GM19043 (cell line): ENCODE results near the gene SEC14L2.

Experiments used
- ATAC-seq: cut with Tn5 transposase; IDR thresholded peaks from one replicate; pipeline ENCODE4 v1.9.1; 2021; ENCODE audit warnings: low read depth; ENCODE audit not compliant: unreplicated experiment

The SEC14L2 gene

DNA sequence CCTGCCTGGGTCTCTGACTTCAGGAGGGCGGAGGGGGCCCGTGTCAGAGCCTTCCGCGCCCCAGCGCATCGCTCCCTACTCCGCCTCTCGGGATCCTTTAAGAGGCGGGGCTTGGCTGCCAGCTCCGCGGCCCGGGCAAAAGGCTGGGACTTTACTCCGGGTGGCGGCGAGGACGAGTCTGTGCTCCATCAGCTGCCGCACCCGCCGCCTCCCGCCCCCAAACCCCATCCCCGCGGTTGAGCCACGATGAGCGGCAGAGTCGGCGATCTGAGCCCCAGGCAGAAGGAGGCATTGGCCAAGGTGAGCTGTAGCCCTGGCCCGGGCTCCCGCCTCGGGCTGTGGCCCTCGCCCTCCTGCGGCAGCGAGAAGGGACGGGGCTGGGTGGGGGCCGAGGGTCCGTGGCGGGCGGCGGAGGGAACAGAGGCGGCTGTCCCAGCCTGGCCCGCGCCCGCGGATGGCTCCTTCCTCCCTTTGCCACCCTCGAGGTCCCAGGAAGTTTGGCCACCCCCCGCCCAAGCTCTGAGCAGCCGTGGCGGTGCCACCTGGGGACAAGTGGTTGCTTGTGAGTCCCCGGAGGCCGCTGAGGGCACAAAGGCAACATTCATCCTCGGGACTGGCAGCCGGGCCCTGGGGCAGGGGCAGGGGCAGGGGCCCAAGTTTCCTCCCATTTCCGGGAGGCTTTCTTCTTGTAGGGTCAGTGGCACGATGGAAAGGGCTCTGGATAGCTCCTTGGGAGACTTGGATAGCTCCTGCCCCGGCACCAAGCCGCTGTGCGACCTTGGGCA is at the start of gene SEC14L2:
Gene SEC14L2 (plus strand): TSS at position 148 of the 785 bp plus-strand sequence. CDS start 99 bp downstream, at position 247.
- ATAC-seq: no peak

DNA sequence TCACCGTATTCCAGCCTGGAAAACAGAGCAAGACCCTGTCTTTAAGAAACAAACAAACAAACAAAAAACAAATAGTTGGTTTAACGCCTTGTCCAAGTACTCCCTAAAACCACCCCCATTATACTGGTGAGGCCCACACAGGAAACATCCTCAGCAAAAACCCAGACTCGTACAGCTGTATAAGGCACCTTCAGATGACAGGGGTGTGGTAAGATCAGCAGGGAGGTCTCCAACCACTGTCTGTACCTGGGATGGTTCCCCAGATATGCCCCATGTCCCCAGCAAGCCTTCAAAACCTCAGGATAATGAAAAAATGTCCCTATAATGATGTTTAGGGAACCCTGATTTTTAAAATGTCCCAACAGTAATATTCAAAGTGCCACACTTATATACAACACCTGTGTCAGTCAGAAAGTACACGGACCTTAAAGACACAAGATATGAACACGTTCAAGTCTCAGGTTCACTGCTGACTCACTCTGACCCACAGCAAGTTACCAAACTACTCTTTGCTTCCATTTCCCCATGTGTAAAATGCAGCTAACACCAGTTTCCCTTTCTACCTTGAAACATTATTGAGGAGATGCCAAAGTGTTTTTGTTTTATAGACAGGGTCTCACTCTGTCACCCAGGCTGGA is 49.4 kb upstream of the SEC14L2 start:
- ATAC-seq: no peak

DNA sequence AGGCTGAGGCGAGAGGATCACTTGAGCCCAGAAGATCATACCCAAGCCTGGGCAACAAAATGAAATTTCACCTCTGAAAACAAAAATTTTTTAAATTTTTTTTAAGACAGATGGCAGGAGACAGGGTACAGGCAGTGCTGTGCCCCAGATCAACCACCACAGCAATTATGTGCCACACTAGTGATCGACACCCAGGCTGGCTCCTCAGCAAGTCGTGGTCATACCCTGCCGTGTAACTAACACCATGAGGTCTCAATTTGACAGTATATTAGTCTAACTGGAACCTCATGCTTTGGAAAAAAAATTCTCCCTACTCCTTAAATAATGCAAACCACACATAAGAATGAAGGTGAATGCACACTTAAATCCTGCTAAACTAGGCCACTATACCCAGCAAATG is 48.4 kb upstream of the SEC14L2 start:
- ATAC-seq: no peak

DNA sequence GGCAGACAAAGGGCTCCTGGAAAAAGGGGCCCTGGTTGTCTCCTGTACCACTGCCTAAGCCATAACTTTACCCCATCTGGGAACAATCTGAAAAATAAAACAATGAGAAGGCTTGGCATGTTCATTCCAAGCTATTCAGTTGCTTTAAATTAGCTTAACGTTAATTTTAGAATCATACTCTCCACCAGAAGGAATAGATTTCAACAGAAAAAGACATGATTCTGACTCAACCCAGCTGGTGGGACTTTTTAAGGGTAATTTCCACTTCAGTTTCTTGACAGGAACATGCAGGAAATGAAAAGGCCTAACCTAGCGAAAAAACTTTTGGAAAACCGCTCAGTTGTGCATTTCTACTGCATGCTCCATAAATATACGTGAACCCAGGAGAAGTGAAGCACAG is 48.0 kb upstream of the SEC14L2 start:
- no peak for ATAC-seq

DNA sequence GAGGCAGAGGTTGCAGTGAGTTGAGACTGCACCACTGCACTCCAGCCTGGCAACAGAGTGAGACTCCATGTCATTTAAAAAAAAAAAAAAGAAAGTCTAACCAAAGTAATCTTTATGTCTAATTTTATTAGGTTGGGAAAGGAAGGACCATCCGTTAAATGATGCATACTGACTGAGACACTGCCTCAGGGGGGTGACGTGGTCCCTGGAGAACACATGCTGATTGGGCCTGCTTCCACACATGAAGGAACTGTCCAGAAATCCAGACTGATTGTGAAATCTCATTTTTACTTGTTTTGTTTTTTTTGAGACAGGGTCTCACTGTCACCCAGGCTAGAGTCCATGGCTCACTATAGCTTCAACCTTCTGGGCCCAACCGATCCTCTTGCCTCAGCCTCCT is 45.6 kb upstream of the SEC14L2 start:
- no peak for ATAC-seq

DNA sequence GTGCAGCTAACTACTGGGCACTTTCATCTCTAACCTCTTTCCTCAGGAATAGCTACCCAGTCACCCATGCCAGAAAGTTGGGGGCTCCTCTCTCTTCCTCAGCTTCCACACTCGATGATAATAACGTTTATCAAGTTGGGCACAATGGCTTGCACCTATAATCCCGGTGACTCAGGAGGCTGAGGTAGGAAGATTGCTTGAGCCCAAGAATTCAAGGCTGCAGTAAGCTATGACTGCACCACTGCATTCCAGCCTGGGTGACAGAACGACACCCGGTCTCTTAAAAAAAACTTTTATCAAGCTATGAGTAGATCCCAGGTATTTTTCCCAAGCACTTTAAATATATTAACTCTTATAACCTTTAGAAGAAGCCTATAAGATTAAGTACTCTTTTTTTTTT is 42.2 kb upstream of the SEC14L2 start:
- no peak for ATAC-seq

DNA sequence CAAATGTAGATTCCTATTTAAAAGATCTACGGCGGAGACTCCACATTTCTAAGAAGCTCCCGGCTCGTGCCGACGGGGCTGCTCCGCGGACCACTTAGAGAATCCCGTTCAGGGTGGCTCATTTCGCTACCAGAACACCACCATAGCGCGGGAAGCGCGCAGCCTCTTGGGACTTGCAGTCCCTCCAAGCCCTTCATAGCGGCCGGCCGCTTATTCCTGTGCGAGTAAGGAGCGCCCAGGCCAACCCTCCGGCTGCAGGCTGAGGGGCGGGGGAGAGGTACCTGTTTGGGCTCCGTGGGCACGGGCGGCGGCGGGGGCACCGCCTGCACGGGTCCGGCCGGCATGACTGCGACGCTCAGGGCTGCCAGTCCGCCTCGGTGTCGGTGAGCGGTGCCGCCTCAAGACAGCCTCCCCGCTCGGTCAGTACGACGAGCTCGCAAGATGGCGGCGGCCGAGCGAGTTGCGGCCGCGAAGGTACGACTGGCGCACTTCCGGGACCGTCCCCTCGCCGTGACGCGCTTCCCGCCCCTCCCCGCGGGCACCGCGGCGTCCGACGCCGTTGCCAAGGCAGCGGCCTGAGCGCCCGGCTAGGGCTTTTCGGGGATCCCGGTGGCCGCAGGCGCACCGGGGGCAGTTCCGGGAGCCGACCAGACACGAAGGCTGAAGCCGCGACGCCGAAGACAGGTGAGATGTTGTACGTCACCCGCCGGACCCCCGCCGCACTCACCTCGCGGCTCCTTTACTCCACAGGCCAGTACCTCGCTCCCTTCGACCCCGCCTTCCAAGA is 40.2 kb upstream of the SEC14L2 start, which contains the start of the genes CCDC157 and SF3A1:
Gene CCDC157 (plus strand): TSS at position 559 of the 787 bp plus-strand sequence. CDS start 8,994 bp downstream, outside the sequence.
Gene SF3A1 (minus strand): TSS at position 446 of the 787 bp plus-strand sequence. CDS start 102 bp downstream, at position 344.
- ATAC-seq: peak; percentile 82

DNA sequence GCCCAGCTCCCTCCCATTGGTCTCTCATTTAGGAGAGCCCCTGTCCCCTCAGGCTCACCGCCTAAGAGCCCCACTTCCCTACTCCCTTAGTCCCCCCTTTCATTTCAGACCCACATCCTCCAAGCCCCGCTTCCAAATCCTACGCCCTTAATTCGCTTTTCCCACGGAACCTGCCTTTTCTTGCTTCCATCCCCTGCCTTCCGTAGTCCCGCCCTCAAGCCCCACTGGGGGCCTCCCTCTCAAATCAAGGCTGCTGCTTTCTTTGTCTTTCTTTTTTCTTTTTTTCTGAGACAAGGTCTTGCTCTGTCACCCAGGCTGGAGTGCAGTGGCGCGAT is 39.6 kb upstream of the SEC14L2 start:
- ATAC-seq: no peak

DNA sequence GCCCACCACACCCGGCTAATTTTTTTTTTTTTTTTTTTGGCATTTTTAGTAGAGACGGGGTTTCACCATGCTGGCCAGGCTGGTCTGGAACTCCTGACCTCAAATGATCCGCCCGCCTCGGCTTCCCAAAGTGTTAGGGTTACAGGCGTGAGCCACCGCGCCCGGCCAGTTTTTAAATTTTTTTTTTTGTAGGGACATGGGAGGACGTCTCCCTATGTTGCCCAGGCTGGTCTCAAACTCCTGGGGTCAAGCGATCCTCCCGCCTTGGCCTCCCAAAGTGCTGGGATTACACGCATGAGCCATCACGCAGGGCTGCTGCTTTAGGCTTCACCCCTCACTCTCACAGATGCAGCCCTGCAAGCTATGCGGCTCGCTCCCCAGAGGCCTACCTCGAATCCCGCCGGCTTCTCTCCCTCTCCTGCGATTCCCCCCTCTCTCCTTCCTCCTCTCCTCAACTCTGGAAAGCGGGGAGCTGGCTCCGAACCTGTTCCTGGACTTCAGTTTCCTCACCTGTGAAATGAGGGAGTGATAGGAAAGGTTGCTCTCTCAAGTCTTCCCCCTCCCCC is 39.1 kb upstream of the SEC14L2 start:
- ATAC-seq: no peak

DNA sequence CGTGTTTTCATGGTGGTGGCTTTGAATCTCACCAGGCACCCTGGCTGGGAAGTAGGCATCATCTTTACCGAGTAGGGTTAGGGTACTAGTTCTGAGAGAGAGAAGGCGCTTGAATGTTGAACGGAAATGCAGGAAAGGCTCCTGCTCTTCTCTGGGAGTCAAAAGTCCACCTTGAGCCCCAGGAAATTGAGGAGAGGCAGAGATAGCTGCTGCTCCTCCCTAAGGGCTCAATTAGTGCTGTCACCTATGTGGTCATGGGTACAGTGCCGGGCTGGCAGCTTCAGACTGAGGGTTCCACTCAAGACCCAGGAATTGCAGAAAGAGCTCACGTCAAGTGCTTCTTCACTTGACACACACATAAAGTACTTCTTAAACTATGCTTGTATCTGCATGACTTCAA is 38.3 kb upstream of the SEC14L2 start:
- no peak for ATAC-seq

DNA sequence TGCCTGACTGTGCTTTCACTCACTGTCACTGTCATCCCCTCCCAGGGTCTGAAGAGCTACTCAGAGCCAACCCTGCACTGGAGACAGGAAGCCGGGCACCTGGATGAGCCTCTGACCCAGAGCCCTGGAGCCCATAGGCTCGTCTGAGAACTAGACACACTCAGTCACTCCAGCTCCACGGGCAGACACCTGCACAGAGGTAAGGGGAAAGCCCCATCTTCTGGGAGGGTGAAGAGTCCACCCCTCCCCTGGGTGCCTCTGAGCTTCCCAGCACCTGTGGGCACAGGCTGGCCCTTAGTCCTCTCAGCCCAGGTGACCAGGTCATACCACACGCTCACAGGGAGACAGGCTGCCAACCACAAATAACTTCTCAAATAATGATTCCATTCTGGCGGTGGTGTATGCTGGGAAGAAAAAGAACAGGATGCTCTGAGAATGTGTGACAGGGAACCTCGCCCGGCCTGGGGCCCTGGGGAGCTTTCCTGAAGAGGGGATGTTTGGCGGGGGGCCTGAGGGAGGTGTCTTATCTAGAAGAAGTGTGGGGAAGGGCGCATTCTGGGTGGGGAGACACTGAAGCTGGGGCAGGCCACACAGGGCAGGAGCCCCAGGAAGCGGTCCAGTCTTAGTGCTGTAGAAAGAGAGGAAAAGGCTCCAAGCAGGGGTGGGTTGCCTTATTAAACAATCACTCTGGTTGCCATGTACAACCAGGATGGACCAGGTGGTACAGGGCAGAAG is 34.7 kb upstream of the SEC14L2 start:
- ATAC-seq: no peak

DNA sequence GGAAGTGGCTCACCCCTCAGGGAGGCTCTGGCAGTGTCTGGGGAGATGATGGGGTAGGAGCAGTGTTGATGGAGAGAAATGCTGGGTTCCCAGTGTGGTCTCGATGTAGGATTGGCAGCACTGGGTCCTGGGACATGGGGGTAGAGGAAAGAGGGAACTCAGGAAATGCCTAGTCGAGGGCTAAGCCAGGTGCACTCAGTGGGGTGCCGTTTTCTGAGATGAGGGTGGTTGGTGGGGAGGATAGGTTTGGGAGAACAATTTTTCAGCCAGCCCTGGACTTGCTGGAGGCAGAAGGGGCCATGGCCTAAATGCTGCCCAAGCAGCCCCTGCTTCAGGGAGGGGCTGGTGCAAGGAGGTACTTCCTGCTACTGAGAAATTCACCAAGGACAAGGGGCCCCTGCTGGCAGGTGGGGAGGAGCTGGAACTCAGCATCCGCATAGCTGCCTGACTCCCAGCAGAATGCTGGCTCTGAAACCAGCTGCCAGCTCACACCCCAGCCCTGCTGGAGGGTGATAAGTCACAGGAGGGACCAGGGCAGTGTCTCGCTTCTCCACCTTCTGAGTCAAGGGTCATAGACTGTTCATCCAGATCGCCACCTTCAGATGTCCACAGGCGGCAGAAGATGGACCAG is 34.1 kb upstream of the SEC14L2 start:
- ATAC-seq: no peak

DNA sequence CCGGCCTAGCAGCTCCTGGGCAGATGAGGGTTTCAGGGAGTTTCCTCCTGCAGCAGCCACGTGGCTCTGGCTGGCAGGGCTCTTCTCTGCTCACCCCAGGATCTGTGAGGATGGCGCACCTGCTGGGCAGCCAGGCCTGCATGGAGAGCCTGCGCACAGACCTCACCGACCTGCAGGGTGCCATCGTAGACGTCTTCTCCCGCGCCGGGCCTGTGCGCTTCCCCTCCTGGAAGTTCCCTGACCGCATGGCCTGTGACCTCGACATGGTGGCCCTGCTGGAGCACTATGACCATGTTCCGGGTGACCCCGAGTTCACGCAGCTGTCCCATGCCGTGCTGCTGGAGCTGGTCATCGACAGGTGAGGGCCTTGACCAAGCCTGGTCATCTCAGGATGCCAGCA is 30.9 kb upstream of the SEC14L2 start:
- no peak for ATAC-seq

DNA sequence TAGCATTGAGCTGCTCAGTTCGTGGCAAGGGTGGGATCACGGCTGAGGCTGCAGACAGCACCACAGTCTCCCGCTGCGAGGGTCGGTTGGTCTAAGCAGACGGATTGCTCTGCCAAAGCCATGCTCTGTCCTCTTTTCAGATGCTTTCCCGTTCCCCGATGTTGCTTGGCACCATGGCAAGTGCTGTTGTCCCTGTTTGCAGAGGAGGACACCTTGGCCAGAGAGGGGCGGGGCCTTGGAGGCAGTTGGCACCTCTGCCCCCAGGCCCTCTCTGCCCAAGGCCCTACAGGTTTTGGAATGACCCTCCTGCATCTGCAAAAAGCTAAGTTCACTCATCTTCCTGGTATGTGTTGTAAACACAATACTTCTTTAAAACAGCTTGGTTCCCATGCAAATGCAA is 28.4 kb upstream of the SEC14L2 start:
- ATAC-seq: no peak

DNA sequence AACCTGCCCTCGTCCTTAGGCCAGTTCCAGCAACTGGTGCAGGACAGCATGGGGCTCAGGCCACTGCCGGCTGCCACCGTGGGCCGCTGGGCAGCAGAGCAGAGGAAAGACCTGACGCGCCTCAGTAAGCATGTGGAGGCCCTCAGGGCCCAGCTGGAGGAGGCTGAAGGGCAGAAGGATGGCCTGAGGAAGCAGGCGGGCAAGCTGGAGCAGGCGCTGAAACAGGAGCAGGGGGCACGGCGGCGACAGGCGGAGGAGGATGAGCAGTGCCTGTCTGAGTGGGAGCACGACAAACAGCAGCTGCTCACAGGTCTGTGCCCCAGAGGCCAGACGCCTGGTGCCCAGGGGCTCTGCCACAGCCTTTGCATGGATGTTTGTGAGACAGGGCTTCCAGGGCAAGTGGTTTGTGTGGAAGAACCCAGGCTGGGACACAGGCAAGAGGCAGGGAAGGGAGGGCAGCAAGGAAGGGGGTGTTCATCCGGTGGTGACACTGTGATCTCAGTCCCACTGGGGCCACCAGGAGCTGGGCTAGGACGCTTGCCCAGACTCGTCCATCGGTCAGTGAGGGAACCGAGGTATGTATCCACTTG is 26.1 kb upstream of the SEC14L2 start:
- no peak for ATAC-seq

DNA sequence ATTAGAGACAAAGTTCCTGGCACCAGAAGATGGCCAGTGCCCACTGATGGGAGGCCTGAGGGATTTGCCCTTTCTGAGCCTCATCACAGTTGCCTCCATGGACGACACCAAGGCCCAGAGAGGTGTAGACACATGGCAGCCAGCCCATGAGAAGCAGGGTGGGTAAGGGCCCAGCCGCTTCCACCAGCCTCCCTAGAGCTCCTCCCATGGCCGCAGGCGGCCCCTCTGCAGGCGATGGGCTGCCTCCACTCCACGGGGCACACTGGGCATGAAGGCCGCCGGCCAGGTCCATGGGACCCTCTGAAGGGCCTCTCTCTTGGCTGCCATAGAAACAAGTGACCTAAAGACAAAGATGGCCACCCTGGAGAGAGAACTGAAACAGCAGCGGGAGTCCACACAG is 25.5 kb upstream of the SEC14L2 start:
- ATAC-seq: no peak

DNA sequence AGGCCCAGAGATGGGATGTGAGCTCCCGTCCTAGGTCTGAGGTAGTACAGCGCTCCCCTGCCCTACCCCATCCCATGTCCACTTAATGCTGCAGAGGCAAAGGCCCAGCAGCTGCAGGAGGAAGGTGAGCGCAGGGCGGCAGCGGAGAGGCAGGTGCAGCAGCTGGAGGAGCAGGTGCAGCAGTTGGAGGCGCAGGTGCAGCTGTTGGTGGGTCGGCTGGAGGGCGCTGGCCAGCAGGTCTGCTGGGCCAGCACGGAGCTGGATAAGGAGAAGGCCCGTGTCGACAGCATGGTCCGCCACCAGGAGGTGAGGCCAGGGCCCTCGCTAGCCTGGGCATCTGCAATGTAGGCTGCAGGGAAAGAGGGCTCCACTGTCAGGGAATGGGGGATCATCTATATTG is 24.8 kb upstream of the SEC14L2 start:
- ATAC-seq: no peak

DNA sequence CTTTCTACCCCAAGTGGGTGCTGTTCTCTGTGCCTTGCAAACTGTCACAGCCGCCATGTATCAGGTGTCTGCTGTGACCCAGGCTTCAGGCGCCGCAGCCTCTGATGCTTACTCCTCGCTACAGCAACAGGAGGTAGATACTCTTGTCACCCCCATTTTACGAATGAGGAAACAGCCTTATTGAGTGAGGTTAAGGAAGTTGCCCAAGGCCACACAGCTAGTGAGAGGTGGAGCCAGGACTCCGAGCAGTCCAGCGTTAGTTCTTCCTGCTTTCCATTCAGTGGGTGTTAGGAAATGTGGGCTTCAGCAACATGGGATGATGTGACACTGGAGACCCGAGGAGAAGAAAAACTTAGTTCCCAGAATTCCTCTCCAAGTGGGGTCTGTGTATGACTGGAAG is 23.9 kb upstream of the SEC14L2 start:
- ATAC-seq: no peak
